Uterus (tissue), 4 donors: ENCODE data around the gene TTC9. TPM values are rescaled to one million over a fixed set of nuclear protein-coding genes. Genes with fewer than 3 reads are reported as not detected.

ENCODE experiments used
- DNase-seq, 2 donors: peaks; one replicate each; pipeline ENCODE4 v3.0.0-alpha.2; 2019 to 2020
- H3K27ac ChIP-seq, 2 donors: fragments of 200-600 bp; sonication (generic); 1 replicate in 1 of 2; 2 replicates in 1 of 2; pipeline ENCODE4 v1.5.1; 2016 to 2018
- H3K27me3 ChIP-seq, 2 donors: fragments of 200-600 bp; sonication (generic); one replicate each; pipeline ENCODE4 v1.5.1; 2018 to 2019; ENCODE audit warnings: control low read depth in 1 of 2
- H3K36me3 ChIP-seq, 2 donors: fragments of 200-600 bp; sonication (generic); one replicate each; pipeline ENCODE4 v1.5.1; 2019; ENCODE audit warnings: control low read depth in 1 of 2
- H3K4me1 ChIP-seq, 2 donors: fragments of 200-600 bp; sonication (generic); one replicate each; pipeline ENCODE4 v1.5.1; 2018 to 2019; ENCODE audit warnings: control low read depth in 1 of 2
- H3K4me3 ChIP-seq, 2 donors: fragments of 200-600 bp; sonication (generic); 1 replicate in 1 of 2; 2 replicates in 1 of 2; pipeline ENCODE4 v1.5.1; 2018 to 2019; ENCODE audit warnings: mild to moderate bottlenecking in 1 of 2
- H3K9me3 ChIP-seq, 2 donors: fragments of 200-600 bp; sonication (generic); one replicate each; pipeline ENCODE4 v1.5.1; 2019; ENCODE audit warnings: control low read depth in 1 of 2
- POLR2A ChIP-seq, 2 donors: fragments of 450-650 bp; IDR thresholded peaks; one replicate each; pipeline ENCODE4 v1.6.1; 2016; ENCODE audit warnings: antibody characterized with exemption in 2 of 2, mild to moderate bottlenecking in 1 of 2, moderate library complexity in 1 of 2
- intact Hi-C: fragments of 100-400 bp; cut with DNase I; formaldehyde crosslinking; loops from one replicate; pipeline ENCODE4 v1.15.1; 2023; ENCODE audit warnings: low total_unique reads
- total RNA-seq, 4 donors: library from RNA; depleted of rRNA in 3 of 4; stranded (reverse); fragments of >200 nt in 3 of 4; gene quantifications; one replicate each; pipeline versions ENCODE4 v1.1.0 to v1.2.4, GENCODE V29; 2014 to 2023
- TF ChIP-seq, protein P1 (sequence below), 4 experiments: fragments of 200-600 bp in 2 of 4; fragments of 450-650 bp in 2 of 4; sonication (generic) in 2 of 4; IDR thresholded peaks; one replicate each; pipeline ENCODE4 v1.5.1; 2016 to 2019; ENCODE audit warnings: antibody characterized with exemption in 4 of 4, mild to moderate bottlenecking in 2 of 4, moderate library complexity in 1 of 4
- donor health status: DM: yes; HTN: yes; CAD: no.

The TTC9 gene
- total RNA-seq, 4 donors from 2014 or later = 0.18 to 1.2 (median 0.26) TPM; not detected in 1

DNA sequence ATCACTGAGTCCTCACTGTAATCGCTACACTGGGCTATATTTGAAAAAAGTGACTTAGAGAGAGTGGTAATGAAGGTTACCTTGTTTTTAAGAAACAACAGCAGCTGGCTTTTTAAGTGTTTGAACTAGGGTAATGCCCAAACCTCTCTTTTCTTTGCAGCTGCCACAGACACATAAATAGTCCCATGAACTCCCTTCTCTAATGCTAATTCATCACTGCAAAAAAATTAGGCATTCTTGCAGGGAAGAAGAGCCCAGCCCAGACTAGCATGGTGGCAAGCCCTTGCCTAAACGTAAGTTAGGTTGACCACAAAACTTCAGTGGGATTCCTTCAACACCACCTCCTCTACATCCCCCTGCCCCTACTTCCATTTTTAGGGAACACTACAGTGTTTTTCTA lies 23.4 kb upstream of the TTC9 start:
- Histone ChIP-seq H3K36me3 (no peaks in the 10 kb centered on the region), H3K27ac (no peak overlapping the region), H3K27me3 (no peaks in the 10 kb centered on the region), H3K4me3 (no peak overlapping the region), H3K9me3 (no peaks in the 10 kb centered on the region), H3K4me1 (no peaks in the 10 kb centered on the region)
- TF ChIP-seq, protein P1, sequence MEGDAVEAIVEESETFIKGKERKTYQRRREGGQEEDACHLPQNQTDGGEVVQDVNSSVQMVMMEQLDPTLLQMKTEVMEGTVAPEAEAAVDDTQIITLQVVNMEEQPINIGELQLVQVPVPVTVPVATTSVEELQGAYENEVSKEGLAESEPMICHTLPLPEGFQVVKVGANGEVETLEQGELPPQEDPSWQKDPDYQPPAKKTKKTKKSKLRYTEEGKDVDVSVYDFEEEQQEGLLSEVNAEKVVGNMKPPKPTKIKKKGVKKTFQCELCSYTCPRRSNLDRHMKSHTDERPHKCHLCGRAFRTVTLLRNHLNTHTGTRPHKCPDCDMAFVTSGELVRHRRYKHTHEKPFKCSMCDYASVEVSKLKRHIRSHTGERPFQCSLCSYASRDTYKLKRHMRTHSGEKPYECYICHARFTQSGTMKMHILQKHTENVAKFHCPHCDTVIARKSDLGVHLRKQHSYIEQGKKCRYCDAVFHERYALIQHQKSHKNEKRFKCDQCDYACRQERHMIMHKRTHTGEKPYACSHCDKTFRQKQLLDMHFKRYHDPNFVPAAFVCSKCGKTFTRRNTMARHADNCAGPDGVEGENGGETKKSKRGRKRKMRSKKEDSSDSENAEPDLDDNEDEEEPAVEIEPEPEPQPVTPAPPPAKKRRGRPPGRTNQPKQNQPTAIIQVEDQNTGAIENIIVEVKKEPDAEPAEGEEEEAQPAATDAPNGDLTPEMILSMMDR (IDR thresholded peaks at IDR 0.05) = no peak
- TF ChIP-seq POLR2A (IDR thresholded peaks at IDR 0.05) = no peak
- DNase-seq = no peak
- intact Hi-C loops = no loop called here

DNA sequence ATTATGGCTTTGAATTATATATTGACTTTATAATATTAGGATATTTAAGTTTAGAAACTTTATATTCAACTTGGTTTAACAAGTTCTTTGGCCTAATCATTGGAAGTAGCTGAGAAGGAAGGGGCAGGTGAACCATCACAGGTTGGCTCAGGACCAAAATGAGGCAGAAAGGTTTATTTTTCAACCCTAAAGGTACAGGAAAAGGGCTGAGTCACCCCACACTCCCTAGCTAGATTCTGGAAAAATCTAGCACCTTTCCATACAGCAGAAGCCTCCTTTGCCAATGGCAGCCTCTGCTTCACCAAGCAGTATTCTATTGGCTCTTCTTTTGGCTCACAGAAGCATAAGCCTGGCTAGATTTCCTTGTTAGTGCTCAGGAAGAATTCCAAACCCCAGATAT lies 22.0 kb upstream of the TTC9 start:
- no peaks in the 10 kb centered on the region for H3K9me3 ChIP-seq
- intact Hi-C loops = no loop called here
- DNase-seq = no peak
- TF ChIP-seq POLR2A (IDR thresholded peaks at IDR 0.05) = no peak
- TF ChIP-seq, protein P1 (IDR thresholded peaks at IDR 0.05) = no peak
- H3K27me3 ChIP-seq = no peaks in the 10 kb centered on the region
- H3K4me3 ChIP-seq = no peak overlapping the region
- H3K27ac ChIP-seq = no peak overlapping the region
- no peaks in the 10 kb centered on the region for H3K36me3 ChIP-seq
- H3K4me1 ChIP-seq = no peaks in the 10 kb centered on the region

DNA sequence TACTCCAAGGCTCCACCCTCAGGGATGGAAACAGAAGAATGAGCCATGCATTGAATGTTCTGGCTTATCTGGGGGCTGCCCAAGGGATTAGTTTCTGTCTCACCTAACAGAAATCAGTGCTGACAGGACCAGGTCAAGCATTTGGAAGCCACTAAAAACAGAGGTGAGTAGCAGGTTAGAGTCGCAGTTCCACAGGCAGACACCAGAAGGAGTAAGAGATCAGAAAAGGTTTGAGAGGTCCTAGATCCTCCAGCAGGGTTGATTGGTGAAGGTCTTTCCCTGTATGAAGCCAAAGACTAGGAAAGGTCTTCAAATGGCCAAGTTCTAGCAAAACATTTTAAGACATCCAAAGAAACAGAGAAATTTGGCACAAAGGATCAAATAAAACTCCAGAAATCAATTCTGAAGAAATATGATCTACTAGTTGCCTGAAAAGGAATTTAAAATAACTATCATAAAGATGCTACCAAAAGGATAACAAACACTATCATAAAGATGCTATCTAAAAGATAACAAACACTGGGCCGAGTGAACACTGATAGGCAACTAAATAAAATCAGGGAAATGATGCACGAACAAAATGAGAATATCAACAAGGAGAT lies 19.5 kb upstream of the TTC9 start:
- TF ChIP-seq POLR2A (IDR thresholded peaks at IDR 0.05) = no peak
- TF ChIP-seq, protein P1 (IDR thresholded peaks at IDR 0.05) = peak in 2 of 4 experiments; percentile 21 to 36
- Histone ChIP-seq H3K9me3 (peaks cover 0 to 3% of the 10 kb centered on the region in 2 donors), H3K27ac (no peak overlapping the region), H3K36me3 (no peaks in the 10 kb centered on the region), H3K27me3 (no peaks in the 10 kb centered on the region), H3K4me3 (no peak overlapping the region), H3K4me1 (no peaks in the 10 kb centered on the region)
- intact Hi-C loops = no loop called here
- no peak for DNase-seq

DNA sequence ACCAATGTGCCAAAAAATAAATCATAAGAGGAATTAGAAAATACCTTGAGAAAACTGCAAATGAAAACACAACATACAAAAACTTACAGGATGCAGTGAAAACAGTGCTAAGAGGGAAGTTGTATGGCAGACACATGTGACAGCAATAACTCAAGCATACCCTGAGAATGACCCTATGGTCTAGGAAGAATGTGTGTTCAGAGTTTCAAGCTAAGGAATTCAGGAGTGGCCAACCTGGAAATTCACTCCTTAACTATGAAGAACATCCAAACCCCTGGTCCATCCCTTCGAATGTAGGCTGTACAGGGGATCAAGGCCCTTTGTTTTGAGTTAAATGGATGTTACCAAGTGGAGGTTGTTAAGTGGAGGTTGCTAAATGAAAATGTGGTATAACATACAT lies 16.7 kb upstream of the TTC9 start:
- Histone ChIP-seq H3K36me3 (no peaks in the 10 kb centered on the region), H3K27ac (no peak overlapping the region), H3K9me3 (peaks cover 0 to 5% of the 10 kb centered on the region in 2 donors), H3K4me3 (no peak overlapping the region), H3K4me1 (no peaks in the 10 kb centered on the region), H3K27me3 (no peaks in the 10 kb centered on the region)
- TF ChIP-seq, protein P1 (IDR thresholded peaks at IDR 0.05) = no peak
- no peak for TF ChIP-seq POLR2A (IDR thresholded peaks at IDR 0.05)
- DNase-seq = no peak
- intact Hi-C loops = no loop called here

DNA sequence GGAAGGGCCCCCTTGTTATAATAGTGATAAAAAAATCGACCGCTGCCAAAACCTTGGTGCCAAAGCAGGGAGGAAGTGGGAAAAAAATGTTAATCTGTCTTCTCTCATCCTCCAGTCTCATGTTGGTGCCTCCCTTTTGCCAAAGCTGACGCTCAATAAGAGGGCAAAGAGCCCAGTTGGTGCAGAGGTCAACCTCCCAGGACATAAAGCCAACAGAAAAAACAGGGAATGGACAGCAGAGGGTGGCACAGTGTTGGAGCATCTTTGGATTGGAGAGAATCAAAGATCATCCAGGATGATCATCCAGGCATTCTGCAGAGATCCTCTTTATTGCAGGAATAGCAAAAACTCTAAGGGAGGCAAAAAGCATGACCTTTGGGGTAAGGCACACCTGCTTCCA lies 9.8 kb upstream of the TTC9 start:
- no peaks in the 10 kb centered on the region for H3K36me3 ChIP-seq
- H3K27me3 ChIP-seq = no peaks in the 10 kb centered on the region
- intact Hi-C loops = no loop called here
- H3K4me3 ChIP-seq = no peak overlapping the region
- peaks cover 0 to 5% of the 10 kb centered on the region in 2 donors for H3K9me3 ChIP-seq
- DNase-seq = no peak
- TF ChIP-seq, protein P1 (IDR thresholded peaks at IDR 0.05) = no peak
- no peak for TF ChIP-seq POLR2A (IDR thresholded peaks at IDR 0.05)
- no peaks in the 10 kb centered on the region for H3K4me1 ChIP-seq
- H3K27ac ChIP-seq = no peak overlapping the region
